ENCODE data around the gene USP8.

The USP8 gene

DNA sequence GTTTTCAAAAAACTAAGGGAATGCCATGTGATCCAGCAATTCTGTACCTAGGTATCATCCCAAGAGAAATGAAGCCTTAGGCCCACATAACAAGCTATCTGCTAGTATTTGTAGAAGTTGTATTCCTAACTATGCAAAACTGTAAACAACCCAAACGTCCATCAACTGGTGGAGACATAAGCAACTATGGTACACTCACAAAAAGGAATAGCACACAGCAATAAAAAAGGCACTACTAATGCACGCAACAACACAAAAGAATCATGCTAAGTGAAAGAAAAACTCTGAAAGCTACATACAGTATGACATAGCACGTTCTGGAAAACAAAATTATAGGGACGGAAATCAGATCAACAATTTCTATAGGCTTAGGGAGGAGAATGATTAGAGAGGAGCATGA is 107.0 kb downstream of the USP8 start:
- Histone ChIP-seq H3K4me3 (ENCODE audit: low read length in 2 of 2) (no peak overlapping the region), H3K9ac (ENCODE audit: low read depth in 1 of 2, low read length in 2 of 2) (no peak overlapping the region), H3K9me3 (ENCODE audit: control insufficient read depth in 2 of 2, low read length in 2 of 2) (no peaks in the 10 kb centered on the region), H3K27me3 (ENCODE audit: control insufficient read depth in 2 of 2, insufficient read depth in 2 of 2, low read length in 2 of 2) (no peaks in the 10 kb centered on the region), H3K4me1 (ENCODE audit: control insufficient read depth in 2 of 2, insufficient read depth in 2 of 2, low read length in 2 of 2) (no peaks in the 10 kb centered on the region), H3K36me3 (ENCODE audit: control insufficient read depth in 2 of 2, insufficient read depth in 2 of 2, low read length in 2 of 2) (no peaks in the 10 kb centered on the region), H3K27ac (ENCODE audit: low read depth in 2 of 2, low read length in 2 of 2) (no peak overlapping the region)

- Histone ChIP-seq H3K27me3 (ENCODE audit: control insufficient read depth in 2 of 2, insufficient read depth in 2 of 2, low read length in 2 of 2) (no peaks in the 10 kb centered on the region), H3K36me3 (ENCODE audit: control insufficient read depth in 2 of 2, insufficient read depth in 2 of 2, low read length in 2 of 2) (no peaks in the 10 kb centered on the region), H3K4me3 (ENCODE audit: low read length in 2 of 2) (no peak overlapping the region), H3K9ac (ENCODE audit: low read depth in 1 of 2, low read length in 2 of 2) (no peak overlapping the region), H3K4me1 (ENCODE audit: control insufficient read depth in 2 of 2, insufficient read depth in 2 of 2, low read length in 2 of 2) (no peaks in the 10 kb centered on the region), H3K27ac (ENCODE audit: low read depth in 2 of 2, low read length in 2 of 2) (no peak overlapping the region), H3K9me3 (ENCODE audit: control insufficient read depth in 2 of 2, low read length in 2 of 2) (no peaks in the 10 kb centered on the region)
Observed at GRCh38 chr15:50531766-50532165, 107.6 kb downstream of the USP8 start.

DNA sequence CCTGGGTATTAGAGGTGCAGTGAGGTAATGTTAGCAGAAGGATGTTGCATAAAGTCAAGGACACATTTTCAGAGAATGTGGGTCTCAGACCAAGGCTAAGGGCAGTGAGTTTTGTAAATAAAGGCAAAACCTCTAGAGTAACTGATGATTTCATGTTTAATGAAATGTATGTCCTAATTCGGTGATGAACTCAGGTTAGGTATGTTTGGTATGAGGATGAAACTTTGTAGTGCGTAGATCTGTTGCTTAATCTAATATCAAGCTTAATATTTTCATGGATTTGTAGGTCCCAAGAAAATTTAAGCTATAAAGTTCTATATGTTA is 118.6 kb downstream of the USP8 start:
- no peaks in the 10 kb centered on the region for H3K36me3 ChIP-seq (ENCODE audit: control insufficient read depth in 2 of 2, insufficient read depth in 2 of 2, low read length in 2 of 2)
- H3K4me3 ChIP-seq (ENCODE audit: low read length in 2 of 2), result no peak overlapping the region
- H3K9ac ChIP-seq (ENCODE audit: low read depth in 1 of 2, low read length in 2 of 2), result no peak overlapping the region
- no peak overlapping the region for H3K27ac ChIP-seq (ENCODE audit: low read depth in 2 of 2, low read length in 2 of 2)
- no peaks in the 10 kb centered on the region for H3K27me3 ChIP-seq (ENCODE audit: control insufficient read depth in 2 of 2, insufficient read depth in 2 of 2, low read length in 2 of 2)
- H3K4me1 ChIP-seq (ENCODE audit: control insufficient read depth in 2 of 2, insufficient read depth in 2 of 2, low read length in 2 of 2), result no peaks in the 10 kb centered on the region
- H3K9me3 ChIP-seq (ENCODE audit: control insufficient read depth in 2 of 2, low read length in 2 of 2), result no peaks in the 10 kb centered on the region

- Histone ChIP-seq H3K27ac (ENCODE audit: low read depth in 2 of 2, low read length in 2 of 2) (no peak overlapping the region), H3K4me3 (ENCODE audit: low read length in 2 of 2) (no peak overlapping the region), H3K36me3 (ENCODE audit: control insufficient read depth in 2 of 2, insufficient read depth in 2 of 2, low read length in 2 of 2) (no peaks in the 10 kb centered on the region), H3K4me1 (ENCODE audit: control insufficient read depth in 2 of 2, insufficient read depth in 2 of 2, low read length in 2 of 2) (no peaks in the 10 kb centered on the region), H3K27me3 (ENCODE audit: control insufficient read depth in 2 of 2, insufficient read depth in 2 of 2, low read length in 2 of 2) (no peaks in the 10 kb centered on the region), H3K9ac (ENCODE audit: low read depth in 1 of 2, low read length in 2 of 2) (no peak overlapping the region), H3K9me3 (ENCODE audit: control insufficient read depth in 2 of 2, low read length in 2 of 2) (no peaks in the 10 kb centered on the region)
Observed at GRCh38 chr15:50543556-50543955, 119.4 kb downstream of the USP8 start.

DNA sequence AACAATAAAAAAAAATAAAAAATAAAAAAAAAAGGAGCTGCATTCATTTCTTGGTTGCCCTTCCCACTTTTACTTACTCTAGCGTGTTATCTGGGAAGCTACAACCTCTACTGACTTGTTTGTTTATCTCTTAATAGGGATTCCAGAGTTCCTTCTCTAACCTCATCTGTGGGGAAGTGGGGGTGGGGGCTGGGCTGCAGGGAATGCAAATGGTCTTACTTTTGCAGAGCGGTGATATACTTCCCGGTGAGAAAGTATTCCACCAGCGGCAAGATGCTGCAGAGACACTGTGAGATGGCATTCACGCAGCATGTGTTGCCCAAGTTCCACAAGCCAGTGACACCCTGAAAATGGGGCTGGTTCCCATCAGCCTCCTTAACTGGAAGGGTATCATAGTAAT is 120.2 kb downstream of the USP8 start:
- Histone ChIP-seq H3K4me3 (ENCODE audit: low read length in 2 of 2) (no peak overlapping the region), H3K27ac (ENCODE audit: low read depth in 2 of 2, low read length in 2 of 2) (no peak overlapping the region), H3K9ac (ENCODE audit: low read depth in 1 of 2, low read length in 2 of 2) (no peak overlapping the region), H3K27me3 (ENCODE audit: control insufficient read depth in 2 of 2, insufficient read depth in 2 of 2, low read length in 2 of 2) (no peaks in the 10 kb centered on the region), H3K36me3 (ENCODE audit: control insufficient read depth in 2 of 2, insufficient read depth in 2 of 2, low read length in 2 of 2) (no peaks in the 10 kb centered on the region), H3K4me1 (ENCODE audit: control insufficient read depth in 2 of 2, insufficient read depth in 2 of 2, low read length in 2 of 2) (no peaks in the 10 kb centered on the region), H3K9me3 (ENCODE audit: control insufficient read depth in 2 of 2, low read length in 2 of 2) (no peaks in the 10 kb centered on the region)

GRCh38 chr15:50546566-50546965 is 122.4 kb downstream of the USP8 start, which contains the start of gene USP50:
USP50 (minus strand) TSS chr15:50546666; CDS start chr15:50546525, 141 bp downstream.
- Histone ChIP-seq H3K4me3 (ENCODE audit: low read length in 2 of 2) (no peak within 1 kb of the TSS), H3K4me1 (ENCODE audit: control insufficient read depth in 2 of 2, insufficient read depth in 2 of 2, low read length in 2 of 2) (no peaks in the 10 kb centered on the region), H3K27me3 (ENCODE audit: control insufficient read depth in 2 of 2, insufficient read depth in 2 of 2, low read length in 2 of 2) (no peaks in the 10 kb centered on the region), H3K9ac (ENCODE audit: low read depth in 1 of 2, low read length in 2 of 2) (no peak within 1 kb of the TSS), H3K36me3 (ENCODE audit: control insufficient read depth in 2 of 2, insufficient read depth in 2 of 2, low read length in 2 of 2) (no peaks in the 10 kb centered on the region), H3K9me3 (ENCODE audit: control insufficient read depth in 2 of 2, low read length in 2 of 2) (no peaks in the 10 kb centered on the region), H3K27ac (ENCODE audit: low read depth in 2 of 2, low read length in 2 of 2) (no peak within 1 kb of the TSS)

DNA sequence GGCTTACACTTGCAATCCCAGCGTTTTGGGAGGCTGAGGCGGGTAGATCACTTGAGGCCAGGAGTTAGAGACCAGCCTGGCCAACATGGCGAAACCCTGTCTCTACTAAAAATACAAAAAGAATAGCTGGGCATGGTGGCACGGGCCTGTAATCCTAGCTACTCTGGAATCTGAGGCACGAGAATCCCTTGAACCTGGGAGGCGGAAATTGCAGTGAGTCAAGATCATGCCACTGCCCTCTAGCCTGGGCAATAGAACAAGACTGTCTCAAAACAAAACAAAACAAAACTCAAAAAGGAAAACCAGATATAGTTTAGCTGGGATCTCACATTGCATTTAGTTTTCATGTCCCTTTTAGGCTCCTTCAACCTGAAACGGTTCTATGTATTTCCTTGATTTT is 125.1 kb downstream of the USP8 start:
- Histone ChIP-seq H3K4me1 (ENCODE audit: control insufficient read depth in 2 of 2, insufficient read depth in 2 of 2, low read length in 2 of 2) (no peaks in the 10 kb centered on the region), H3K27me3 (ENCODE audit: control insufficient read depth in 2 of 2, insufficient read depth in 2 of 2, low read length in 2 of 2) (no peaks in the 10 kb centered on the region), H3K36me3 (ENCODE audit: control insufficient read depth in 2 of 2, insufficient read depth in 2 of 2, low read length in 2 of 2) (no peaks in the 10 kb centered on the region), H3K9ac (ENCODE audit: low read depth in 1 of 2, low read length in 2 of 2) (no peak overlapping the region), H3K27ac (ENCODE audit: low read depth in 2 of 2, low read length in 2 of 2) (no peak overlapping the region), H3K9me3 (ENCODE audit: control insufficient read depth in 2 of 2, low read length in 2 of 2) (no peaks in the 10 kb centered on the region), H3K4me3 (ENCODE audit: low read length in 2 of 2) (no peak overlapping the region)

DNA sequence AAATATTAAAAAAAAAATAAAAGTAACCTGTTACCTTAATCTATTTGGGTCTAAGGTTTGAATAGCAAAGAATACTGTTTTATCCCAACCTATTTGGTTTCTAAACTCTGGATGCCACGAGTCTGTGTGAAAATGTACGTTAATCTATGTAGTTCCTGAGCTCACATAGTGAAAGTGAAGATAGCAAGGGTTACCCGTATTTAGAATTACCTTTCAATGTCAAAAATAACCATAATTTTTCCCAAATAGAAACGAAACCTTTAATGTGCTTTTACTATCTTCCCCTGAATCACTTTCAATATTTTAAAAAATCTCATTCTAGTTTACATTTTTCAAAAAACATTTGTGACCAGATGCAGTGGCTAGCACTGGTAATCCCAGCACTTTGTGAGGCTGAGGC is 128.0 kb downstream of the USP8 start:
- Histone ChIP-seq H3K36me3 (ENCODE audit: control insufficient read depth in 2 of 2, insufficient read depth in 2 of 2, low read length in 2 of 2) (no peaks in the 10 kb centered on the region), H3K9ac (ENCODE audit: low read depth in 1 of 2, low read length in 2 of 2) (no peak overlapping the region), H3K9me3 (ENCODE audit: control insufficient read depth in 2 of 2, low read length in 2 of 2) (no peaks in the 10 kb centered on the region), H3K27ac (ENCODE audit: low read depth in 2 of 2, low read length in 2 of 2) (no peak overlapping the region), H3K4me1 (ENCODE audit: control insufficient read depth in 2 of 2, insufficient read depth in 2 of 2, low read length in 2 of 2) (no peaks in the 10 kb centered on the region), H3K4me3 (ENCODE audit: low read length in 2 of 2) (no peak overlapping the region), H3K27me3 (ENCODE audit: control insufficient read depth in 2 of 2, insufficient read depth in 2 of 2, low read length in 2 of 2) (no peaks in the 10 kb centered on the region)

DNA sequence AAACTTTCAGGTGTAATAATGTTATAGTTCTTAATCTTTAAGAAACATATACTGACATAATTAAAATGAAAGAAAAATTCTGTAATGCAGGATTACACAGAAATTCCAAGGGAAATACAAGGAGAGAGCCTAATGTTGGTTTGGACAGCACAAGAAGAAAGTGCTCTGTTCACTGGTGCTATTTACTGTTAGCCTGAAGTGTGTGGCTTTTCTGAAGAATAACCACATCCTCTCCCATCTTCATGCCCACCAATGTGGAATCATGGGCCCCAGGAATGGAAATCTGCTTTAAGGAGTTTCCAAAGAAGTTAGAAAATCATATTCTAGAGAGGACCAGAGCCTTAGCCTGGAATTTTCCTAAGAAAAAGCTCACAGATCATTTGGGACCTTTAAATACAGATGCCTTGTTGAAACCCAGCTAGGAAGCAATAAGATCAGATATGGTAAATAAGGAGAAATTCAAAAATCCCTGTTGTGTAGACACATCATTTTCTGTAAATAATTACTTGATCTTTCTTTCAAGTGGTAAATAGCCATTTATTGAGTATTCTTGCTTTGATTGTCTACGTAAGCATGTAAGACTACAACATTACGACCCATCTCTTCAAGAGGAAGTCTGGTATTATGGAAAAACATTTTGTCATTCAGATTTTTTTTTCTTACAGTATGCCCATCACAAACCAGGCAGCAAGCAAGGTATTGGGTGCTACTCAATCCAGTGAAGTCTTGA is 132.6 kb downstream of the USP8 start:
- no peaks in the 10 kb centered on the region for H3K9me3 ChIP-seq (ENCODE audit: control insufficient read depth in 2 of 2, low read length in 2 of 2)
- H3K4me1 ChIP-seq (ENCODE audit: control insufficient read depth in 2 of 2, insufficient read depth in 2 of 2, low read length in 2 of 2), result no peaks in the 10 kb centered on the region
- H3K36me3 ChIP-seq (ENCODE audit: control insufficient read depth in 2 of 2, insufficient read depth in 2 of 2, low read length in 2 of 2), result peaks cover 0 to 9% of the 10 kb centered on the region in 2 donors
- no peaks in the 10 kb centered on the region for H3K27me3 ChIP-seq (ENCODE audit: control insufficient read depth in 2 of 2, insufficient read depth in 2 of 2, low read length in 2 of 2)
- H3K4me3 ChIP-seq (ENCODE audit: low read length in 2 of 2), result no peak overlapping the region
- no peak overlapping the region for H3K9ac ChIP-seq (ENCODE audit: low read depth in 1 of 2, low read length in 2 of 2)
- no peak overlapping the region for H3K27ac ChIP-seq (ENCODE audit: low read depth in 2 of 2, low read length in 2 of 2)

GRCh38 chr15:50558012-50558411 is 133.8 kb downstream of the USP8 start:
- Histone ChIP-seq H3K4me3 (ENCODE audit: low read length in 2 of 2) (no peak overlapping the region), H3K9ac (ENCODE audit: low read depth in 1 of 2, low read length in 2 of 2) (no peak overlapping the region), H3K9me3 (ENCODE audit: control insufficient read depth in 2 of 2, low read length in 2 of 2) (no peaks in the 10 kb centered on the region), H3K4me1 (ENCODE audit: control insufficient read depth in 2 of 2, insufficient read depth in 2 of 2, low read length in 2 of 2) (no peaks in the 10 kb centered on the region), H3K27me3 (ENCODE audit: control insufficient read depth in 2 of 2, insufficient read depth in 2 of 2, low read length in 2 of 2) (no peaks in the 10 kb centered on the region), H3K36me3 (ENCODE audit: control insufficient read depth in 2 of 2, insufficient read depth in 2 of 2, low read length in 2 of 2) (peaks cover 3 to 20% of the 10 kb centered on the region in 2 donors), H3K27ac (ENCODE audit: low read depth in 2 of 2, low read length in 2 of 2) (no peak overlapping the region)
